NCI-H510A (cell line): ENCODE data around the gene ADORA3.

ENCODE experiments used
- DNase-seq: peaks from one replicate; lab custom pipeline; 2025; lab: John Stamatoyannopoulos, UW

The ADORA3 gene

GRCh38 chr1:111474521-111474920 lies 28.9 kb downstream of the ADORA3 start:
- no peak for DNase-seq

GRCh38 chr1:111474106-111474505 lies 29.3 kb downstream of the ADORA3 start:
- DNase-seq: no peak

DNA sequence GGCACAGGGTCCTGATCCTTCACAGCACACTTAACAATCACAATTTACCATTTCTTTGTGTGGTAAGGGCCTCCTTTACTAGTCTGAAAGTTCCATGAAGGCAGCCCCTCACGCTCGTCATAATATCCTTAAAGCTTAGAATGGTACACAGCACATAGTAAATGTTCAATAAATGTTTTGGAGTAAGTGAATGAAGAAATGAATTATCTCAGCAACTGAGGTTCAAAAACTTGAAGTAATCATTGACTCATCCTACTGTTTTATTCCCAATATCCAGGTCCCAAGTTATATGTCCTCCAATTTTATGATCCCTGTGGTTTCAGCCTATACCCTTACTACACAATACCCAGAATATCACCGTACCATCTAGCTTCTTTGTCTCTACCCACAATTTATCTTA lies 31.9 kb downstream of the ADORA3 start:
- no peak for DNase-seq

DNA sequence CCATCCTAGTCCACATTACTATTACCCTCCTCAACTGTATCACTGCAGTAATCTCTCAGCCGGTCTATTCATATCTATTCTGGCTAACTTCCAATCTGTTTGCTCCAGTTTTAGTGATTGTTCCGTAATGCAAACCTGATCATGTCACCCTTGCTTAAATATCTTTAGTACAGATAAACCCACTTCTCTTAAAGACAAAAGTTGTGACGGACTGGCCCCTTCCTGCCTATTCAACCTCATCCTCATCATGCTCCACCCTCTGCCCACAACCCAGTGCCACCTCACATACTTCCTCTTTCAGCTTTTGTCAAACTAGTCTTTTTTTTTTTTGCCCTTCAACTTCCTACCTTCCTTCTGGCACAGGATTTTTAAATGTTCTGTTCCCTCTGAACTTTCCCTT lies 32.4 kb downstream of the ADORA3 start:
- DNase-seq: no peak

DNA sequence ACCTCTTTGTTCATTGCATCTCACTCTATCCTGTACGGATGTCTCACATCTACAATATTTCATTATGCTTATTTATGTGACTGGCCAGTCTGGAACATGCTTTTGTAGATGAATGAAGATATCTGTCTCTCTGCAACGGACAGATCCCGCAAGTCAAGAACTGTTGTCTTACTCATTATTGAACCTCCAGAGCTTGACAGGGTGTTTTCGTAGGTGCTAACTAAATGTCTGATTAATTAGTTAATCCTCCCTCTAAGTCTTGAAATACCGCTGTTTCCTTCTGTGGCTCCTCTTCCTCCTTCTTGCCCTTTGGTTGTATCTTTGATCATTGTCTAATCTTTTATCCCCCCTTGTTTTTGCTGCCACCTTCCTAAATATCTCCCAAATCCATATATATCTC lies 32.8 kb downstream of the ADORA3 start:
- no peak for DNase-seq

- no peak for DNase-seq
Measured at GRCh38 chr1:111469539-111469938, 33.9 kb downstream of the ADORA3 start.

DNA sequence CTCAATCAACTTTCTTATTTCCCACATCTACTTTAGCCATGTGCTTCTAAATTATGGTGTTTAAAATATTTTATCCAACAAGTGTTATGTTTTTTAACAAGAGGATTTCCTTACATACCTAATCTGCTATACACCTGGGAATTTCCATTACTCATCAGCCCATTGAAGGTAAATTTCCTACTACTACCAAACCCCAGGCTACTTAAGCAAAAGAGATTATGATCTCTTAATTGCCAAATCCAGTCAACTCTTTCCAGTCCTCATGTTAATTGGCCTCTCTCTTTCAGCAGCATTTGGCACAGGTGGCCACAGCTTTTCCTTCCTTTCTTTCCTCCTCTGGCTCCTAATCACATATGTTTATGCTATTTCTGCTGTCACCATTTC lies 34.7 kb downstream of the ADORA3 start:
- no peak for DNase-seq

- no peak for DNase-seq
Measured at GRCh38 chr1:111467865-111468716, 35.3 kb downstream of the ADORA3 start.

DNA sequence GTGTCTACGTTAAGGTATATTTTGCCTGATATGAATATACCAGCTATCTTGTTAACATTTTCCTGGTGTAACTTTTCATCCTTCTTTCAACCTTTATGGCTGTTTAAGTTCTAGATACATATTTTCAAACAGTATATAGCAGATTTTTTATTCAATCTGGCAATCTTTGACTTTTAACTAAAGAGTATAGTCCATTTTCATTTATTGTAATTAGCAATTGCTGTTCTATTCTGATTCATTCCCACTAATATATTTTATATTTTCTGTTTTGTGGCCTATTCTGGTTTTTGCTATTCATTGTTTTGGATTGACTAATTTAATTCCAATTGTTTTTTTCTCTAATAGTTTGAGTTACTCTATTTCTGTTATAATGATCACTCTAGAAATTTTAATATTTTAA lies 37.0 kb downstream of the ADORA3 start:
- DNase-seq: no peak

- no peak for DNase-seq
Measured at GRCh38 chr1:111465754-111466153, 37.7 kb downstream of the ADORA3 start.

- DNase-seq: no peak
Measured at GRCh38 chr1:111463029-111463683, 40.3 kb downstream of the ADORA3 start.

- no peak for DNase-seq
Measured at GRCh38 chr1:111462370-111463028, 40.9 kb downstream of the ADORA3 start.

GRCh38 chr1:111461765-111462164 lies 41.7 kb downstream of the ADORA3 start:
- no peak for DNase-seq

GRCh38 chr1:111455642-111456031 lies 47.8 kb downstream of the ADORA3 start:
- DNase-seq: no peak

- DNase-seq: no peak
Measured at GRCh38 chr1:111454859-111455641, 48.4 kb downstream of the ADORA3 start.

- DNase-seq: no peak
Measured at GRCh38 chr1:111453706-111454105, 49.7 kb downstream of the ADORA3 start.

DNA sequence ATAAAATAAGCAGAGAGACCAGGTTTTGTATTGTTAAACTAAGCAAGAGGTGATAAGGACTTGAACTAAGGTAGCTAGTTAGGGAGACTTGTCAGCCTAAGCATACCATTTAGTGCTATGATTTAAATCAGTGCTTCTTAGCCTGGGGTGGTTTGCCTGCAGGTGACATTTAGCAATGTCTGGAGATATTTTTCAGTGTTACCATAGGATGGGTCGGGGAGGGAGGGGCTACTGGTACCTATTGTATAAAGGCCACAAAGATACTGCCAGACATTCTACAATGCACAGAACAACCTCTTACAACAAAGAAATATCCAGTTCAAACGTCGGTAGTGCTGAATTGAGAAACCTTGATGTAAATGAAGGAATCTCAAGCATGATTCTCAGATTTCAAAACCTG lies 50.9 kb downstream of the ADORA3 start:
- no peak for DNase-seq

- DNase-seq: no peak
Measured at GRCh38 chr1:111450185-111450584, 53.2 kb downstream of the ADORA3 start.

DNA sequence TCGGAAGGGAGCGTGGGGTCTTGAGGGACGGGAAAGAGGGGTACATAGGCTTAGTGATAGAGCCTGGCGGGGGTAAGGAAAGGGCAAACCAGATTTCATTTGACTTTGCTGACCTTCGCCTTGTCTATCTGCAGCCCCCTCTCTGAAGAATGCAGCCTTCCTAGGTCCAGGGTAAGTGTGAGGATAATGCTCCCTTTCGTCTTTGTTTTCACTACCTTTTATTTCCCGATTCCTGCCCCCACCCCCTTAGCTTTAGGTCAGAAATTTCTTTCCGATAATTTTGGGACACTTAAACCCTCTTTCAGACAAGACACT lies 53.8 kb downstream of the ADORA3 start:
- DNase-seq: no peak
